HG02885 (cell line): ENCODE results near the gene DLX1.
"Not testable (repeated sequence)": the region's sequence is repeated elsewhere in the genome, so short reads cannot be mapped to it uniquely, and the experiment has no call there.

Experiments used
- ATAC-seq: cut with Tn5 transposase; IDR thresholded peaks from one replicate; pipeline ENCODE4 v1.9.1; 2021; ENCODE audit warnings: mild to moderate bottlenecking; ENCODE audit not compliant: unreplicated experiment, poor library complexity

The DLX1 gene

GRCh38 chr2:172107690-172108586, 22.6 kb downstream of the DLX1 start:
- ATAC-seq: no peak

- no peak for ATAC-seq
These were observed 23.3 kb downstream of the DLX1 start for GRCh38 chr2:172108587-172108930.

- ATAC-seq: no peak
These were observed 24.1 kb downstream of the DLX1 start for GRCh38 chr2:172109256-172109987.

GRCh38 chr2:172109988-172110811, 24.9 kb downstream of the DLX1 start:
- no peak for ATAC-seq

- no peak for ATAC-seq
These were observed 28.3 kb downstream of the DLX1 start for GRCh38 chr2:172113617-172114016.

- ATAC-seq: not testable (repeated sequence)
These were observed 28.9 kb downstream of the DLX1 start for GRCh38 chr2:172114176-172114575.

GRCh38 chr2:172114579-172114978, 29.3 kb downstream of the DLX1 start:
- ATAC-seq: no peak

- ATAC-seq: no peak
These were observed 30.8 kb downstream of the DLX1 start for GRCh38 chr2:172116107-172116506.

GRCh38 chr2:172119089-172119488, 33.8 kb downstream of the DLX1 start:
- ATAC-seq: no peak

- ATAC-seq: no peak
These were observed 34.8 kb downstream of the DLX1 start for GRCh38 chr2:172120118-172120517.

GRCh38 chr2:172128484-172128883, 43.2 kb downstream of the DLX1 start:
- no peak for ATAC-seq

- no peak for ATAC-seq
These were observed 44.1 kb downstream of the DLX1 start for GRCh38 chr2:172129404-172129803.

- no peak for ATAC-seq
These were observed 46.6 kb downstream of the DLX1 start for GRCh38 chr2:172131713-172132555.

GRCh38 chr2:172134270-172134669, 49.0 kb downstream of the DLX1 start:
- no peak for ATAC-seq

GRCh38 chr2:172135446-172135845, 50.1 kb downstream of the DLX1 start:
- no peak for ATAC-seq

- no peak for ATAC-seq
These were observed 51.8 kb downstream of the DLX1 start for GRCh38 chr2:172137109-172137508.

- no peak for ATAC-seq
These were observed 52.6 kb downstream of the DLX1 start for GRCh38 chr2:172137943-172138342.

- ATAC-seq: not testable (repeated sequence)
These were observed 53.4 kb downstream of the DLX1 start for GRCh38 chr2:172138727-172139126.
